ENCODE results near the gene OLFML3. TPM values are rescaled to one million over a fixed set of nuclear protein-coding genes. Genes with fewer than 3 reads are reported as not detected.

Gene OLFML3, protein sequence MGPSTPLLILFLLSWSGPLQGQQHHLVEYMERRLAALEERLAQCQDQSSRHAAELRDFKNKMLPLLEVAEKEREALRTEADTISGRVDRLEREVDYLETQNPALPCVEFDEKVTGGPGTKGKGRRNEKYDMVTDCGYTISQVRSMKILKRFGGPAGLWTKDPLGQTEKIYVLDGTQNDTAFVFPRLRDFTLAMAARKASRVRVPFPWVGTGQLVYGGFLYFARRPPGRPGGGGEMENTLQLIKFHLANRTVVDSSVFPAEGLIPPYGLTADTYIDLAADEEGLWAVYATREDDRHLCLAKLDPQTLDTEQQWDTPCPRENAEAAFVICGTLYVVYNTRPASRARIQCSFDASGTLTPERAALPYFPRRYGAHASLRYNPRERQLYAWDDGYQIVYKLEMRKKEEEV
- 10 to 100 TPM in 1 of 2 donors, 1 to 10 TPM in 1; 6.1 to 17.4 TPM for total RNA-seq

DNA sequence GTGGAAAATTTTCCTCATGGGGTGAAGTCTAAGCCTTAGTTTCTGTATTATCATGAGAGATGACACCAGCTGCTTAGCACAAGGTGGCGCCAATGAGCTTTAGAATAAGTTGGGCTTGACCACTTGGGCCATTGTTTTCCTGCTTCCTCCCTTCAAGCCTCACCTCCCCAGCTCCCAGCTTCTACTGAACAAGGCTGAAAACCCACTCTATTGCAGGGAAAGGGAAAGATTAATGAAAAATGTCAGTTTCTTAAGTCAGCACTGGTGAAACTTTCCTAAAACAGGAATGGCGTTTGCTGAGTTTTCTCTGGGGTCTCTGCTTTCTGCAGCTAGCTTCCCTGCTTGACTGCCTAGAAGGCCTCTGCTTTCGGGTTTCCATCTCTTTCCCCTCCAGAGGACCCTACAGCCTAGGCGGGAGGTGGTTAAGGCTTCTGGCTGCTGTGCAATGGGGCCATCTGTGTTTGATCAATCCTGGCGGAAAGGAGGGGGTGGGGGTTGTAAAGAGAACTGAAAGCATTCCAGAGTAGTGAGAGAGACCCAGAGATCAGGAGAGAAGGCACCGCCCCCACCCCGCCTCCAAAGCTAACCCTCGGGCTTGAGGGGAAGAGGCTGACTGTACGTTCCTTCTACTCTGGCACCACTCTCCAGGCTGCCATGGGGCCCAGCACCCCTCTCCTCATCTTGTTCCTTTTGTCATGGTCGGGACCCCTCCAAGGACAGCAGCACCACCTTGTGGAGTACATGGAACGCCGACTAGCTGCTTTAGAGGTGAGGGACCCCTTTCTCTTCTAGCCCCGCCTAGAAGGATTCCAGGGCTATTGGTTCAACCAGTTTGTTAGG is at the start of gene OLFML3:
Gene OLFML3, plus strand, starts transcription at position 612 of the 840 bp plus-strand sequence. Its CDS starts 43 bp downstream, at position 655.
- H3K36me3 ChIP-seq: no peaks in the 10 kb centered on the region
- H3K27ac ChIP-seq: peak within 1 kb of the TSS; percentile 65
- no peaks in the 10 kb centered on the region for H3K9me3 ChIP-seq
- peaks cover 5% of the 10 kb centered on the region for H3K4me1 ChIP-seq
- peak; percentile 88 for DNase-seq
- no peaks in the 10 kb centered on the region for H3K27me3 ChIP-seq
- H3K9ac ChIP-seq (ENCODE audit: low read depth in 2 of 2, low read length in 2 of 2): peak within 1 kb of the TSS in 1 of 2 donors; percentile 7
- intact Hi-C loops (cut with DNase I): loop anchor here (2.0 kb wide), 1 partner anchor 304 kb away; no protein-coding TSS in a partner anchor
- H3K4me3 ChIP-seq: peak within 1 kb of the TSS; percentile 10
- TF ChIP-seq CTCF (IDR thresholded peaks at IDR 0.05): peak; percentile 53

DNA sequence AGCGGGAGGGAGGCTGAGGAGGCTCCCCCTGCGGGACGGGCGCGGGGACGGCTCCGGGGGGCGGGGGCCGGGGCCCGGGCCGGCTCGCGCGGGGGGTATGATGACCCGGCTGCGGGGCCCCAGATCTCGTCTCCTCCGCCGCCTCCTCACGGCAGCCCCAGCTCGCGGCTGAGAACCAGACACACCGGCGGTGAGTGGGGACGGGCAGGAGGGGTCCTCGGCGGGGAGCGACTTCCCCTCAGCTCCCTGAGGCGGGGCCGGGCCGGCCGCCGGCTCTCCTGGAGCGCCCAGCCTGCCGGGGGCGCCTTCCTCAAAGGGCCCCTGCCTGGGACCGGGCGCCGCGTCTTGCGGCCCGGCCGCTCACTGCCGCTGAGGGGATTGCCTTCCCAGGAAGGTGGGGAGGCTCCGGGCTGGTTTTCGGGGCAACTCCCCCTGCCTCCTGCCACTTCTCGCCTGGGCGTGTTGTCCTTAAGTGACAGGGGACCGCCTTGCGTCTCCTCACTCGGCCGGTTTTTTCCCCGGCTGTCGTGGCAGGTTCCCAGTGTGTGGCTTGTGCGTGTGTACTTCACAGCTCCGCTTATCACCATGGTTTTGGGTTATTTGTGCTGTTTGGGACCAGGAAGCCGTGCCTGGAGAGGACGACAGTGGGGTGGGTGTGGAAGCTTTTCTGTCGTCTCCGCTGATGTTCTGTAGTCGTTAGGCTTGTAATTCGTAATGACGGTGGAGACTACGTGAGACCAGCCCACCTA is 49.4 kb upstream of the OLFML3 start:
- H3K4me3 ChIP-seq: peak overlapping the region; percentile 86
- H3K4me1 ChIP-seq: peaks cover 3% of the 10 kb centered on the region
- intact Hi-C loops (cut with DNase I): loop anchor here (2.0 kb wide), 1 partner anchor 25 kb away; the partner anchor contains the start of genes AP4B1 and DCLRE1B
- no peaks in the 10 kb centered on the region for H3K27me3 ChIP-seq
- peak overlapping the region; percentile 85 to 98 for H3K9ac ChIP-seq (ENCODE audit: low read depth in 2 of 2, low read length in 2 of 2)
- peak overlapping the region; percentile 96 for H3K27ac ChIP-seq
- H3K9me3 ChIP-seq: no peaks in the 10 kb centered on the region
- H3K36me3 ChIP-seq: no peaks in the 10 kb centered on the region
- TF ChIP-seq CTCF (IDR thresholded peaks at IDR 0.05): no peak
- peak; percentile 68 for DNase-seq

GRCh38 chr1:113930499-113931161 is 48.6 kb upstream of the OLFML3 start:
- intact Hi-C loops (cut with DNase I): no loop called here
- DNase-seq: peak; percentile 59
- Histone ChIP-seq H3K27me3 (no peaks in the 10 kb centered on the region), H3K27ac (peak overlapping the region; percentile 96), H3K4me3 (peak overlapping the region; percentile 86), H3K9ac (ENCODE audit: low read depth in 2 of 2, low read length in 2 of 2) (peak overlapping the region; percentile 85 to 98), H3K4me1 (peaks cover 3% of the 10 kb centered on the region), H3K36me3 (no peaks in the 10 kb centered on the region), H3K9me3 (no peaks in the 10 kb centered on the region)
- no peak for TF ChIP-seq CTCF (IDR thresholded peaks at IDR 0.05)

GRCh38 chr1:113931451-113931851 is 47.8 kb upstream of the OLFML3 start:
- Histone ChIP-seq H3K4me1 (peaks cover 7% of the 10 kb centered on the region), H3K4me3 (no peak overlapping the region), H3K9ac (ENCODE audit: low read depth in 2 of 2, low read length in 2 of 2) (peak overlapping the region in 1 of 2 donors; percentile 22), H3K27ac (peak overlapping the region; percentile 96), H3K9me3 (no peaks in the 10 kb centered on the region), H3K27me3 (no peaks in the 10 kb centered on the region), H3K36me3 (no peaks in the 10 kb centered on the region)
- no peak for TF ChIP-seq CTCF (IDR thresholded peaks at IDR 0.05)
- intact Hi-C loops (cut with DNase I): no loop called here
- DNase-seq: no peak
